Fibroblast of skin of scalp (primary cell): ENCODE results near the gene COL25A1.

Experiments
- DNase-seq: peaks from one replicate; pipeline ENCODE4 v3.0.0-alpha.2; 2013

COL25A1 gene

GRCh38 chr4:108799306-108799705, 503.2 kb downstream of the COL25A1 start:
- DNase-seq: no peak

DNA sequence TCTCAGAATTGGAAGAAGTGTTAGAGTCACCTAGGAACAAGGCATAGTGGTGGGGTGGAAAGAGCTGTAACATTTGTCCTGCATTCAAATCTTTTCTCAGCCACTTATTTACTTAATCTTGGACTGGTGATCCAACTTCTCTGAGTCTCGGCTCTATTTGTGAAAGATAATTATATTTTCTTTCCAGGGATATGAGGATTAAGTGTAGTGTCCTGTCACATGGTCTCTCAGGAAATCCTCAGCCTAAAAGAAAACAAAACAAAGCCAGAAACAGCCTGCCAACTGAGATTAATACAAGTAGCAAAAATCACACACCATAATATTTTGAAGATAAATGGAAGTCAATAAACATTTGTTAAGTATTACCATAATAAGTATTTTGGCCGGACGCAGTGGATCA, 506.3 kb downstream of the COL25A1 start:
- DNase-seq: no peak

DNA sequence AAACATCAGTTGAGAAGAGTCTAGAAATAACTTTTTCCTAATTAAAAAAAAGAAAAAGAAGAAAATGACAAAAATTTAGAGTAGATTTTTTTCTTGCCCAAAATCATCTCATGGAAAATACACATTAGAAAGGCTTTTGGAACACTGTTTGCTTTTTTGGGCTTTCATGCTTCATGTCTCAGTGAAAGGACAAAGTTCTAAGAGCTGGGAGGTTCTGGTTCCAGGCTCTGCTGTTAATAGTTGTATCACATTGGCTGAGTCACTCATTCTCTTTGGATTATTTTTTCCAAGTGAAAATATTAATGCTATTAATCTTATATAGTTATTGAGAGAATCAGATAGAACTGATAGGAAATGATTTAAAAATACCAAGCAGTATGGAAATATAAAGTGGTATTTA, 506.7 kb downstream of the COL25A1 start:
- DNase-seq: no peak

- DNase-seq: peak; percentile 62
Observed at GRCh38 chr4:108794136-108794535, 508.3 kb downstream of the COL25A1 start.

GRCh38 chr4:108793415-108793814, 509.0 kb downstream of the COL25A1 start:
- no peak for DNase-seq

- no peak for DNase-seq
Observed at GRCh38 chr4:108788731-108789130, 513.7 kb downstream of the COL25A1 start.

DNA sequence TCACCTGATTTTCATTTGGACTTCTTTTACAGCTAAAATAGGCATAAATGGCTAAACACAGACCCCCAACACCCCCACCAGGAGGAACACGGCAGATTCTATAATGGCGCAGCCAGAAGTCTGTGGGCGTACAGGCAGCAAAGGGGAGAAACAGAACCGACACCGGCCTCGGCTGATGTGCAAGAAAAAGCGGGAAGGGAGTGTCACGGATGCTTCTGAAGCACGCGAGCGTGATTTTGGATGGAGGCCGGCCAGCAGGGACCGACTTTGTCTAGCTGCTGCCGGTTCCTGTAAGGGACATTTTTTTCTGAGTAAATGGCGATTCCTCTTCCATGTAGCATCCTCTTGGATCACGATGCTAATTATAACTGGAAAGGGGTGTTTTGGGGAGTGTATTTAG, 514.7 kb downstream of the COL25A1 start:
- no peak for DNase-seq

- no peak for DNase-seq
Observed at GRCh38 chr4:108787106-108787505, 515.4 kb downstream of the COL25A1 start.

DNA sequence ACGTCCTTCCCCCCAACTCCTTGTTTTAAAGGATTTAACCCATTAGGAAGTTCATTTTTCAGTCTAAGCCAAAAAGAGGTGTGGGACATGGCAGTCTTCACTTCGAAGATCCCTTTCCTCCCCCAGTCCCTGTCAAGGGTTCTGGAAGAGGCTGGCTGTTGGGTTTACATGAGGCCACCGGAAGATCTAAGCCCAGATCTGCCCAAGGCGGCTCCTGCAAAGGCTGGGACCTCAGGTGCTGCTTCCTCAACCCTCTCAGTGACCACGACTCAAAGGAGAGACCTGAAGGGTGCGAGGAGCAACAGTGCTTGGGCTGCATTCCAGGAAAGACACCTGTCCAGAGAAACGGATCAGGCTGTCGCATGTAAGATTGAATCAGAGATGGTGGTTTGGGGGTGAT, 516.1 kb downstream of the COL25A1 start:
- DNase-seq: no peak

- peak; percentile 17 for DNase-seq
Observed at GRCh38 chr4:108783665-108784463, 518.6 kb downstream of the COL25A1 start.

DNA sequence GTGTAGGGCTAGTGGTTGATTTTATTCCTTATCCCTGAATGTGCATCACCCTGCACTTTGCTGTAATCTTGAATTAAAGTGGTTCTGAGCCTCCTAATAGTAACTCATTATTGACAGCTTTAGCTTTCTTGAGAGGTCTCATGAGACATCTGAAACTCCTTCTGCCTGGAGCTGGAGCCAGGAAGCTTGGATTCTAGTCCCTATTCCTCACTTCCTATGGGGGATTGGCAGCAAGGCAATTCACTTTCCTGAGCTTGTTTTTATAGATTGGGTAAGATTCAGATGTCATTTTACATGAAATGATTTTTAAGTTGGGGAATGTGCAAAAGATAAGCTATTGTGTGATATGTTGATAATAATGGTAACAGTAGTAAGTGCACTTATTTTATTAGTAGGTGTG, 522.5 kb downstream of the COL25A1 start:
- DNase-seq: no peak

- DNase-seq: no peak
Observed at GRCh38 chr4:108777388-108777787, 525.1 kb downstream of the COL25A1 start.

DNA sequence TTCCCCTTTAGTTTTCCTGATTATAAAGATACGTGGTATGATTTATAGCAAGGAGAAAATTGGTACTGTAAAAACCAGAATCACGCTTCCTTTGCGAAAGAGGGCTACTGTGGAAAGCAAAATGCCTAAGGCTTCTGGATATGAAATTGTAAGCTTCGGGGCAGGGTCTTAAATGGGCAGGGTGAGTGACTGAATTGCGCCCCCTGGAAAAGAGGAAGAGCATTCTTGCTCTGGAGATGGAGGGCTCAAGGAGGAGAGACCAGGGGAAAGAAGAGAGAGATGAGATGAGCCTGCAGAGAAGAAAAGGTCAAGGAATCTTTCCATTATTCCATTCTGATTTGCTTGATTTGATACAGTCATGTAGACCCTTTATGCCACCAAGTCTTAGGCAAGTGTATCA, 526.5 kb downstream of the COL25A1 start:
- DNase-seq: no peak

DNA sequence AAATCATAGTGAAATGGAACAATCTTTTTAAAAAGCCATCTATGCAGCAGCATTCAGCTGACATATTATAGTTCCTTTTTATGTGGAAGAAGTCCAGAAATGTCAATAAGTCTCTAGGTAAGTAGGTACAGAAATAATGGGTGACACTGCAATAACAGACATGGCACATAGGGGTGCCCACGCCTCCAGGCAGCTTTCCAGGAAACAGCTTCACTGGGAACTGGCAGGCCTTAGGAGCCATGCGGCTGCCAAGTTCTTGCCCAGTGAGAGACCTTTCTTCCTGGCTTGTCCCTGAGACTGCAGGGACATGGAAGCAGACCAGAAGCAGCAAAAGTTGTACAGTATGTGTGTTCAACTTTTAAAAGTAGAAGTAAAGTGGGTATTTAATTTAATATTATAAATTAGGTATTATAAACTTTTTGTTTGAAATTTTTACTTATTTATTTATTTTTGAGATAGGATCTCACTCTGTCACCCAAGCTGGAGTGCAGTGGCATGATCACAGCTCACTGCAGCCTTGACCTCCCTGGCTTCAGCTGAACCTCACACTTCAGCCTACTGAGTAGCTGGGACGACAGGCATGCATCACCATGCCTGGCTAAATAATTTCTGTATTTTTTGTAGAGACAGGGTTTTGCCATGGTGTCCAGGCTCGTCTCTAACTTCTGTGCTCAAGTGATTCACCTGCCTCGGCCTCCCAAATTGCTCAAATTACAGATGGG, 527.5 kb downstream of the COL25A1 start:
- DNase-seq: no peak

- no peak for DNase-seq
Observed at GRCh38 chr4:108772402-108772801, 530.1 kb downstream of the COL25A1 start.

GRCh38 chr4:108766058-108766457, 536.4 kb downstream of the COL25A1 start:
- DNase-seq: no peak

DNA sequence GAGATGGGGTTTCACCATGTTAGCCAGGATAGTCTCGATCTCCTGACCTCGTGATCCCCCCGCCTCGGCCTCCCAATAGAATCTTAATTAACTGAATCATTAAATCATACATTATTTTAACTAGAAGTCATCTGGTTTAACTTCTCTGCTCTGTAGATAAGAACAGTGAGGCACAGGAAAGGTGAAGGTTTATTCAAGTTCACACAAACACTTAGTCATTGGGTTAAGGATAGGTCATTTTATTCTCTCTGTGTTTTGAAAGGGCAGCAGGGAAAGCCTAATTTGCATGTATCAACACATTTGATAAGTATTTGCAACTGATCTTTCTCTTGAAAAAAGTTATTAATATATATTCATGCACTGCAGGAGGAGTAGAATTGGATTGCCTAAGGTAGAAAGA, 538.5 kb downstream of the COL25A1 start:
- DNase-seq: no peak

GRCh38 chr4:108763226-108763593, 539.2 kb downstream of the COL25A1 start:
- no peak for DNase-seq

- DNase-seq: no peak
Observed at GRCh38 chr4:108762559-108763225, 539.8 kb downstream of the COL25A1 start, which contains the start of gene ETNPPL. Gene ETNPPL, minus strand, starts transcription at chr4:108763053. Its CDS starts 155 bp downstream, at chr4:108762898.
